Suprapubic skin (tissue), 4 donors: ENCODE data around the gene ZC3H12A.

Experiments used
- CTCF ChIP-seq, 2 donors: fragments of 200-600 bp in 1 of 2; fragments of 450-650 bp in 1 of 2; sonication (generic) in 1 of 2; IDR thresholded peaks; one replicate each; pipeline ENCODE4 v1.5.1; 2016 to 2019; ENCODE audit warnings: antibody characterized with exemption in 2 of 2, mild to moderate bottlenecking in 1 of 2, moderate library complexity in 1 of 2
- EP300 ChIP-seq: sonication (generic); formaldehyde crosslinking; IDR thresholded peaks from one replicate; pipeline ENCODE4 v1.6.1; 2017; ENCODE audit warnings: antibody characterized with exemption
- POLR2A ChIP-seq, 2 donors: fragments of 450-650 bp; IDR thresholded peaks; one replicate each; pipeline ENCODE4 v1.6.1; 2017; ENCODE audit warnings: antibody characterized with exemption in 2 of 2, mild to moderate bottlenecking in 2 of 2, moderate library complexity in 2 of 2
- POLR2AphosphoS5 ChIP-seq, 3 donors: sonication (generic); formaldehyde crosslinking; IDR thresholded peaks; one replicate each; pipeline ENCODE4 v1.6.1; 2017; ENCODE audit warnings: antibody characterized with exemption in 3 of 3

- no peak for TF ChIP-seq CTCF (IDR thresholded peaks at IDR 0.05)
- TF ChIP-seq POLR2A (IDR thresholded peaks at IDR 0.05) = no peak
- no peak for TF ChIP-seq EP300
- TF ChIP-seq POLR2AphosphoS5 (IDR thresholded peaks at IDR 0.05) = no peak
Measured at GRCh38 chr1:37464443-37464842, 9.9 kb upstream of the ZC3H12A start.
